ENCODE measurements around the gene FAM3D.

- TF ChIP-seq, protein P1, sequence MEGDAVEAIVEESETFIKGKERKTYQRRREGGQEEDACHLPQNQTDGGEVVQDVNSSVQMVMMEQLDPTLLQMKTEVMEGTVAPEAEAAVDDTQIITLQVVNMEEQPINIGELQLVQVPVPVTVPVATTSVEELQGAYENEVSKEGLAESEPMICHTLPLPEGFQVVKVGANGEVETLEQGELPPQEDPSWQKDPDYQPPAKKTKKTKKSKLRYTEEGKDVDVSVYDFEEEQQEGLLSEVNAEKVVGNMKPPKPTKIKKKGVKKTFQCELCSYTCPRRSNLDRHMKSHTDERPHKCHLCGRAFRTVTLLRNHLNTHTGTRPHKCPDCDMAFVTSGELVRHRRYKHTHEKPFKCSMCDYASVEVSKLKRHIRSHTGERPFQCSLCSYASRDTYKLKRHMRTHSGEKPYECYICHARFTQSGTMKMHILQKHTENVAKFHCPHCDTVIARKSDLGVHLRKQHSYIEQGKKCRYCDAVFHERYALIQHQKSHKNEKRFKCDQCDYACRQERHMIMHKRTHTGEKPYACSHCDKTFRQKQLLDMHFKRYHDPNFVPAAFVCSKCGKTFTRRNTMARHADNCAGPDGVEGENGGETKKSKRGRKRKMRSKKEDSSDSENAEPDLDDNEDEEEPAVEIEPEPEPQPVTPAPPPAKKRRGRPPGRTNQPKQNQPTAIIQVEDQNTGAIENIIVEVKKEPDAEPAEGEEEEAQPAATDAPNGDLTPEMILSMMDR (conservative IDR thresholded peaks at IDR 0.05; ENCODE audit: low read depth, low read length), result no peak
- TF ChIP-seq EZH2 (IDR thresholded peaks at IDR 0.05; ENCODE audit: borderline replicate concordance, low read depth, low read length, poor library complexity, severe bottlenecking), result no peak
Observed at GRCh38 chr3:58680879-58681525, 14.4 kb upstream of the FAM3D start.
